Measurements from ENCODE around the gene AOC3. TPM values are rescaled to one million over a fixed set of nuclear protein-coding genes. Genes with fewer than 3 reads are reported as not detected.

AOC3 gene
- total and polyA plus RNA-seq, 7 donors, result 3.5 to 227 (median 58.1) TPM

- H3K9me3 ChIP-seq, result no peaks in the 10 kb centered on the region
- intact Hi-C loops (cut with DNase I), result no loop called here
- no peak overlapping the region for H3K4me3 ChIP-seq
- no peaks in the 10 kb centered on the region for H3K27me3 ChIP-seq
- no peaks in the 10 kb centered on the region for H3K36me3 ChIP-seq
- H3K27ac ChIP-seq, result no peak overlapping the region
- TF ChIP-seq CTCF (IDR thresholded peaks at IDR 0.05) (no peak), POLR2A (IDR thresholded peaks at IDR 0.05) (no peak), EP300 (IDR thresholded peaks at IDR 0.05) (no peak), POLR2AphosphoS5 (IDR thresholded peaks at IDR 0.05) (no peak)
- 40 to 72% methylated on average over 8 of the region's 8 CpGs for WGBS, 2 donors
- no peak for DNase-seq
- no peaks in the 10 kb centered on the region for H3K4me1 ChIP-seq
Observed at GRCh38 chr17:42906772-42907446, 55.9 kb downstream of the AOC3 start.

Small RNA genes within 50 kb of the gene (small RNA-seq; reads per million reads assigned to genes)
- gene MIR6781, result 0 reads per million in 3 donors
- 0 reads per million in 3 donors for gene RNU6-287P

Other genes starting within 250 kb of the AOC3 start
- 10 to 100 TPM; 47.1 to 82.0 (median 53.7) TPM for gene RETREG3, start 241.8 kb upstream of the AOC3 start, total RNA-seq
- 10 to 100 TPM in 1 of 3 donors, 1 to 10 TPM in 2; 7.2 to 28.4 (median 7.4) TPM for gene RETREG3, start 241.8 kb upstream of the AOC3 start, polyA plus RNA-seq
- gene TUBG1, start 241.5 kb upstream of the AOC3 start, total RNA-seq, result 10 to 100 TPM; 22.1 to 35.0 (median 23.9) TPM
- 10 to 100 TPM; 16.2 to 39.2 (median 30.3) TPM for gene TUBG1, start 241.5 kb upstream of the AOC3 start, polyA plus RNA-seq
- 10 to 100 TPM; 28.0 to 57.3 (median 33.6) TPM for gene TUBG2, start 191.9 kb upstream of the AOC3 start, total RNA-seq
- gene TUBG2, start 191.9 kb upstream of the AOC3 start, polyA plus RNA-seq, result 1 to 10 TPM; 1.2 to 6.6 (median 4.2) TPM
- gene PLEKHH3, start 174.2 kb upstream of the AOC3 start, total RNA-seq, result 10 to 100 TPM; 12.3 to 25.2 (median 20.1) TPM
- gene PLEKHH3, start 174.2 kb upstream of the AOC3 start, polyA plus RNA-seq, result 10 to 100 TPM in 1 of 3 donors, 1 to 10 TPM in 2; 4.4 to 14.7 (median 9.6) TPM
- gene CCR10, start 169.4 kb upstream of the AOC3 start, total RNA-seq, result 1 to 10 TPM; 2.3 to 9.2 (median 3.5) TPM
- gene CCR10, start 169.4 kb upstream of the AOC3 start, polyA plus RNA-seq, result 1 to 10 TPM in 1 of 3 donors, not detected in 2; 1.2 TPM
- gene CNTNAP1, start 168.7 kb upstream of the AOC3 start, total RNA-seq, result 10 to 100 TPM in 3 of 4 donors, 1 to 10 TPM in 1; 7.4 to 46.8 (median 14.9) TPM
- gene CNTNAP1, start 168.7 kb upstream of the AOC3 start, polyA plus RNA-seq, result 1 to 10 TPM in 1 of 3 donors, under 1 TPM in 2; under 0.01 to 7.7 (median 0.23) TPM
- 10 to 100 TPM; 41.5 to 68.1 (median 42.3) TPM for gene EZH1, start 106.2 kb upstream of the AOC3 start, total RNA-seq
- 10 to 100 TPM in 1 of 3 donors, 1 to 10 TPM in 2; 5.3 to 24.1 (median 6.6) TPM for gene EZH1, start 106.2 kb upstream of the AOC3 start, polyA plus RNA-seq
- gene RAMP2, start 90.0 kb upstream of the AOC3 start, total RNA-seq, result 10 to 100 TPM; 11.2 to 26.6 (median 18.4) TPM
- 10 to 100 TPM in 2 of 3 donors, 1 to 10 TPM in 1; 2.3 to 21.0 (median 16.7) TPM for gene RAMP2, start 90.0 kb upstream of the AOC3 start, polyA plus RNA-seq
- 10 to 100 TPM; 27.1 to 40.3 (median 37.3) TPM for gene VPS25, start 77.8 kb upstream of the AOC3 start, total RNA-seq
- 100 to 1,000 TPM; 103 to 135 (median 105) TPM for gene VPS25, start 77.8 kb upstream of the AOC3 start, polyA plus RNA-seq
- under 1 TPM in 1 of 4 donors, not detected in 3; 0.28 TPM for gene WNK4, start 70.6 kb upstream of the AOC3 start, total RNA-seq
- 10 to 100 TPM; 13.2 to 14.4 (median 14.0) TPM for gene WNK4, start 70.6 kb upstream of the AOC3 start, polyA plus RNA-seq
- gene COA3, start 52.5 kb upstream of the AOC3 start, total RNA-seq, result 100 to 1,000 TPM in 1 of 4 donors, 10 to 100 TPM in 3; 73.4 to 100 (median 98.2) TPM
- 100 to 1,000 TPM; 282 to 382 (median 295) TPM for gene COA3, start 52.5 kb upstream of the AOC3 start, polyA plus RNA-seq
- under 1 TPM in 1 of 4 donors, not detected in 3; 0.33 TPM for gene CNTD1, start 52.3 kb upstream of the AOC3 start, total RNA-seq
- 1 to 10 TPM in 2 of 3 donors, under 1 TPM in 1; 0.42 to 7.2 (median 4.2) TPM for gene CNTD1, start 52.3 kb upstream of the AOC3 start, polyA plus RNA-seq
- gene BECN1, start 26.9 kb upstream of the AOC3 start, total RNA-seq, result 100 to 1,000 TPM; 139 to 215 (median 161) TPM
- 100 to 1,000 TPM in 2 of 3 donors, 10 to 100 TPM in 1; 98.8 to 141 (median 131) TPM for gene BECN1, start 26.9 kb upstream of the AOC3 start, polyA plus RNA-seq
- 10 to 100 TPM; 34.3 to 69.1 (median 57.5) TPM for gene PSME3, start 17.8 kb upstream of the AOC3 start, total RNA-seq
- gene PSME3, start 17.8 kb upstream of the AOC3 start, polyA plus RNA-seq, result 10 to 100 TPM; 59.5 to 94.9 (median 69.4) TPM
- gene AOC2, start 6.6 kb upstream of the AOC3 start, total RNA-seq, result 1 to 10 TPM; 1.2 to 2.1 (median 1.4) TPM
- gene AOC2, start 6.6 kb upstream of the AOC3 start, polyA plus RNA-seq, result 1 to 10 TPM in 1 of 3 donors, not detected in 2; 1.2 TPM
- not detected for gene G6PC1, start 49.6 kb downstream of the AOC3 start, total RNA-seq
- gene G6PC1, start 49.6 kb downstream of the AOC3 start, polyA plus RNA-seq, result under 1 TPM in 1 of 3 donors, not detected in 2; 0.23 TPM
- 10 to 100 TPM; 18.5 to 41.3 (median 25.7) TPM for gene AARSD1, start 113.3 kb downstream of the AOC3 start, total RNA-seq
- 10 to 100 TPM; 14.6 to 41.5 (median 21.6) TPM for gene AARSD1, start 113.3 kb downstream of the AOC3 start, polyA plus RNA-seq
- 10 to 100 TPM in 1 of 4 donors, 1 to 10 TPM in 3; 6.8 to 13.6 (median 9.5) TPM for gene PTGES3L, start 128.9 kb downstream of the AOC3 start, total RNA-seq
- gene PTGES3L, start 128.9 kb downstream of the AOC3 start, polyA plus RNA-seq, result 1 to 10 TPM; 2.1 to 4.8 (median 2.4) TPM
- gene RUNDC1, start 129.4 kb downstream of the AOC3 start, total RNA-seq, result 10 to 100 TPM in 3 of 4 donors, 1 to 10 TPM in 1; 10.0 to 13.8 (median 12.1) TPM
- 10 to 100 TPM in 2 of 3 donors, 1 to 10 TPM in 1; 8.4 to 14.7 (median 10.2) TPM for gene RUNDC1, start 129.4 kb downstream of the AOC3 start, polyA plus RNA-seq
- 1,000 to 10,000 TPM; 1,576 to 2,828 (median 2,217) TPM for gene RPL27, start 147.2 kb downstream of the AOC3 start, total RNA-seq
- gene RPL27, start 147.2 kb downstream of the AOC3 start, polyA plus RNA-seq, result 1,000 to 10,000 TPM; 3,316 to 4,569 (median 3,351) TPM
- 10 to 100 TPM; 22.4 to 60.2 (median 45.1) TPM for gene IFI35, start 155.6 kb downstream of the AOC3 start, total RNA-seq
- gene IFI35, start 155.6 kb downstream of the AOC3 start, polyA plus RNA-seq, result 10 to 100 TPM; 48.6 to 77.9 (median 65.1) TPM
- 100 to 1,000 TPM in 3 of 4 donors, 10 to 100 TPM in 1; 77.5 to 164 (median 152) TPM for gene VAT1, start 171.2 kb downstream of the AOC3 start, total RNA-seq
- gene VAT1, start 171.2 kb downstream of the AOC3 start, polyA plus RNA-seq, result 10 to 100 TPM; 43.0 to 85.9 (median 44.6) TPM
- gene RND2, start 174.0 kb downstream of the AOC3 start, total RNA-seq, result 1 to 10 TPM; 2.5 to 4.6 (median 2.8) TPM
- under 1 TPM; 0.23 to 0.63 (median 0.60) TPM for gene RND2, start 174.0 kb downstream of the AOC3 start, polyA plus RNA-seq